Hepatocyte (in vitro differentiated cells): Measurements from ENCODE around the gene SLC5A10.

Experiments
- CTCF ChIP-seq: fragments of 200-600 bp; sonication (generic); IDR thresholded peaks from 2 replicates; pipeline ENCODE4 v1.5.1; 2016; ENCODE audit warnings: antibody characterized with exemption, mild to moderate bottlenecking; ENCODE audit not compliant: poor library complexity
- EZH2 ChIP-seq: fragments of 200-600 bp; sonication (generic); IDR thresholded peaks from 2 replicates; pipeline ENCODE4 v1.6.1; 2016; ENCODE audit warnings: antibody characterized with exemption, mild to moderate bottlenecking, borderline replicate concordance

GRCh38 chr17:18959845-18960240 lies 7.9 kb downstream of the SLC5A10 start:
- no peak for TF ChIP-seq CTCF
- TF ChIP-seq EZH2: no peak
